ENCODE results near the gene NR1H4. TPM values are rescaled to one million over a fixed set of nuclear protein-coding genes. Genes with fewer than 3 reads are reported as not detected.

Gene NR1H4
- total and polyA plus RNA-seq, 2 of the 8 experiments (the other 6 are each of a cell fraction or from before 2014, with no cell fraction given), result not detected

- Histone ChIP-seq H3K23ac (ENCODE audit: insufficient read length) (no peak overlapping the region), H3K36me3 (ENCODE audit: control insufficient read depth in 2 of 4, insufficient read depth in 4 of 4, low read length in 3 of 4) (no peaks in the 10 kb centered on the region), H2BK5ac (ENCODE audit: low read depth, low read length) (no peak overlapping the region), H3K9ac (replicated peaks in 1 of 4; ENCODE audit: extremely low read depth in 1 of 4, low read depth in 3 of 4, low read length in 3 of 4) (no peak overlapping the region), H3K4ac (replicated peaks; ENCODE audit: insufficient read length, low read depth, low read length) (no peak overlapping the region), H3K79me2 (ENCODE audit: control insufficient read depth in 1 of 2, insufficient read depth in 2 of 2, low read length in 2 of 2) (no peaks in the 10 kb centered on the region), H3K4me2 (ENCODE audit: insufficient read depth in 1 of 2, low read depth in 2 of 2, low read length in 2 of 2) (no peak overlapping the region), H3K4me1 (replicated peaks in 1 of 4; ENCODE audit: control insufficient read depth in 3 of 4, insufficient read depth in 4 of 4, low read length in 3 of 4) (peaks cover 0 to 3% (median 0%) of the 10 kb centered on the region in 4 experiments; a peak in 1 of 7 replicates), H3K23me2 (ENCODE audit: low read depth, low read length) (no peaks in the 10 kb centered on the region), H3K27me3 (replicated peaks in 1 of 4; ENCODE audit: control insufficient read depth in 3 of 4, extremely low read depth in 1 of 4, insufficient read depth in 3 of 4, low read length in 3 of 4) (no peaks in the 10 kb centered on the region), H3K56ac (replicated peaks; ENCODE audit: insufficient read length, low read depth, low read length) (no peak overlapping the region), H2BK15ac (ENCODE audit: low read length) (no peak overlapping the region), H3K27ac (ENCODE audit: low read depth, low read length) (no peak overlapping the region), H3K14ac (ENCODE audit: insufficient read length) (no peak overlapping the region), H2AK5ac (ENCODE audit: low read depth, low read length) (no peak overlapping the region), H2AFZ (ENCODE audit: low read length) (no peak overlapping the region), H3K4me3 (ENCODE audit: extremely low read depth in 1 of 4, insufficient read depth in 2 of 4, low read depth in 3 of 4, low read length in 4 of 4) (no peak overlapping the region), H4K5ac (ENCODE audit: insufficient read length, low read depth, low read length) (no peak overlapping the region), H2BK12ac (ENCODE audit: low read depth, low read length) (no peak overlapping the region), H2BK120ac (replicated peaks; ENCODE audit: low read depth, low read length) (no peak overlapping the region), H3K79me1 (ENCODE audit: low read depth, low read length) (no peaks in the 10 kb centered on the region), H3K9me3 (ENCODE audit: insufficient read depth in 2 of 2, low read depth in 1 of 2, low read length in 1 of 2) (no peaks in the 10 kb centered on the region), H4K91ac (replicated peaks; ENCODE audit: insufficient read length, low read length) (no peak overlapping the region), H3K18ac (ENCODE audit: extremely low read depth, low read length) (no peak overlapping the region), H2BK20ac (ENCODE audit: low read length) (no peak overlapping the region), H4K20me1 (replicated peaks in 1 of 2; ENCODE audit: control insufficient read depth in 1 of 2, insufficient read depth in 2 of 2, low read length in 2 of 2) (no peaks in the 10 kb centered on the region), H4K8ac (ENCODE audit: extremely low read depth, insufficient read depth, low read length) (no peak overlapping the region)
- TF ChIP-seq CBX5 (IDR thresholded peaks at IDR 0.05; ENCODE audit: low read depth, low read length) (no peak), POU5F1 (IDR thresholded peaks at IDR 0.05; ENCODE audit: low read depth, low read length) (no peak), CREB1 (IDR thresholded peaks at IDR 0.05) (no peak), SIRT6 (IDR thresholded peaks at IDR 0.05; ENCODE audit: low read length) (no peak)
- POLR2A ChIA-PET (ENCODE audit: partially characterized antibody), result no interaction called here
- no peak for DNase-seq (ENCODE audit: low read depth in 1 of 2, low spot score in 2 of 2)
- CTCF ChIA-PET (ENCODE audit: partially characterized antibody), result interaction anchor here (1.1 to 2.1 kb wide), 4 partner anchors 16 to 76 kb away, joined by 3 to 7 read pairs (median 5); no protein-coding TSS in a partner anchor
- 90% methylated on average over 5 of the region's 5 CpGs; no CpG with 5 or more reads in 1 of the 2 experiments for WGBS, 2 experiments (ENCODE audit: extremely low coverage in 1 of 2, insufficient coverage in 1 of 2, insufficient read length in 1 of 2, insufficient replicate concordance in 2 of 2, low coverage in 1 of 2, low lambda C conversion rate in 2 of 2, missing lambda C conversion rate in 1 of 2)
- FAIRE-seq, result no peak
Measured at GRCh38 chr12:100481021-100481420, 7.4 kb downstream of the NR1H4 start.

Measured in H1 (cell line).